Frontal cortex (tissue), 4 donors: Measurements from ENCODE around the gene TBX2. TPM values are rescaled to one million over a fixed set of nuclear protein-coding genes. Genes with fewer than 3 reads are reported as not detected.

Experiments
- DNase-seq, 2 donors: peaks; one replicate each; pipeline ENCODE4 v3.0.0; 2012; ENCODE audit warnings: low spot score in 2 of 2
- FAIRE-seq: peaks from 2 replicates; lab custom pipeline; 2012; peaks lifted over from hg19 to GRCh38; lab: Jason Lieb, UNC
- total RNA-seq: library from RNA; depleted of rRNA; stranded (reverse); fragments of >200 nt; gene quantifications from one replicate; pipeline ENCODE4 v1.2.3, GENCODE V29; 2014
- donor health status: control.
- donor health status: control.
- donor health status: control.

Gene TBX2
- total RNA-seq, 1 donor from 2014 or later, result 1.2 TPM

DNA sequence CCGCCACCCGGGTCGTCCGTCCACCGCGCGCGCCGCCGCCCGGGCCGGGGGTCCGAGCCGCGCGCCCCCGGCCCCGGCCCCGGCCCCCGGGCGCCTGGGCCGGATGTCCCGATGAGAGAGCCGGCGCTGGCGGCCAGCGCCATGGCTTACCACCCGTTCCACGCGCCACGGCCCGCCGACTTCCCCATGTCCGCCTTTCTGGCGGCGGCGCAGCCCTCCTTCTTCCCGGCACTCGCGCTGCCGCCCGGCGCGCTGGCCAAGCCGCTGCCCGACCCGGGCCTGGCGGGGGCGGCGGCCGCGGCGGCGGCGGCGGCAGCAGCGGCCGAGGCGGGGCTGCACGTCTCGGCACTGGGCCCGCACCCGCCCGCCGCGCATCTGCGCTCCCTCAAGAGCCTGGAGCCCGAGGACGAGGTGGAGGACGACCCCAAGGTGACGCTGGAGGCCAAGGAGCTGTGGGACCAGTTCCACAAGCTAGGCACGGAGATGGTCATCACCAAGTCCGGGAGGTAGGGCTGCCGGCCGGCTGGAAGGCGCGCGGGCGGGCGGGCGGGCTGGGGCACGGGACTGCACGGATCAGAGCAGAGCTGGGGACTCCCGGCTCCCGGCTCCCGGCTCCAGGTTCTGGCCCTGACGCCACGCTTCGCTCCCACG, 548 bp downstream of the TBX2 start:
- peak in 1 of 2 donors; percentile 70 for DNase-seq
- FAIRE-seq, result no peak

DNA sequence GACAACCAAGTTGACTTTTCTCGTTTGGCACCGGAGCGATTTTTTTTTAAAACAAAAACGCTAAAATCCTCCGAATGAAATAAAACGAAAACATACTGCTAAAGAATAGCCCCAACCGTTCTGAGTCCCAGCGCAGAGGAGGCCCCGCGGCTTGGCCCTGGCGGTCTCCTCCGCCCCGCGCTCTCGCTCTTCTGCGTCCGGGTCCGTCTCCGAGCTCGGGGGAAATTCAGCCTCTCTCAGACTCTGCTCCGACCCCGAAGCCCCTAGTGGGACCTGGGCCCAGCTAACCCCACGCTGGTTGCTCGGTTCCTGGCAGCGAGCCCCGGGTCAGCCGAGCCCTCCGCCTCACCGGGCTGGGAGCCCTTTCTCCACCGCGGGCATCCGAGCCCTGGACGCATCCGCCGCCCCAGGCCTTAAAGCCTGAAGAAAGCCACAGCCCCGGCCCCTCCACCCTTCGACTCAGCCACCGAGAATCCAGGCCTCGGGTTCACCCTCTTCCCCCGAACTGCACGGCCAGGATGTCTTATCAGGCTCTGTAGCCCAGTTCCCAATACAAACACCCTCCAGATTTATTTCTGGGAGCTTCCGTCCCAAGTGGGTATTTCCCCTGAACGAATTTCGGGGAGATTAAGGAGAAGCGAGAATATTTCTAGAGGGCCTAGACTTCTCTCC, 1.2 kb downstream of the TBX2 start:
- DNase-seq, result peak in 1 of 2 donors; percentile 42
- FAIRE-seq, result no peak

DNA sequence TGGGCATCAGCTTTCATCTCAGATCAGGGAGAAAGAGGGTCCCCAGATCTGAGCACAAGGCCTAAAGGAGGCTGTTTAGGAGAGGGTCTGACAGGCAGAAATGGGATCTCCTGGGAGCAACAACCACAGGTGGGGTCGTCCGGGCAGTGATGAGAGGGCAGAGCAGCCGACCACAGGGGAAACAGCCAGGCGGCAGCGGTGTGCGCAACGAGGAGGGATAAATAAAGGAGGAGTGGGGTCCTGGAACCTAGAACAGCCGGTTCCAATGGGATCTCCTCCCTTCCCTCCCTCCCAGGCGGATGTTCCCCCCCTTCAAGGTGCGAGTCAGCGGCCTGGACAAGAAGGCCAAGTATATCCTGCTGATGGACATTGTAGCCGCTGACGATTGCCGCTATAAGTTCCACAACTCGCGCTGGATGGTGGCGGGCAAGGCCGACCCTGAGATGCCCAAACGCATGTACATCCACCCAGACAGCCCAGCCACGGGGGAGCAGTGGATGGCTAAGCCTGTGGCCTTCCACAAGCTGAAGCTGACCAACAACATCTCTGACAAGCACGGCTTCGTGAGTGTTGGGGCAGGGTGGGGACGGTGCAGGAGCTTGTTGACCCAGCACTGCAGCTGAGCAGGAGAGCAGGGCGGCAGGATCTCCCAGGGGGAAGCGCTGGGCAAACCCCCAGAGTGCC, 1.9 kb downstream of the TBX2 start:
- no peak for FAIRE-seq
- peak in 1 of 2 donors; percentile 41 for DNase-seq

DNA sequence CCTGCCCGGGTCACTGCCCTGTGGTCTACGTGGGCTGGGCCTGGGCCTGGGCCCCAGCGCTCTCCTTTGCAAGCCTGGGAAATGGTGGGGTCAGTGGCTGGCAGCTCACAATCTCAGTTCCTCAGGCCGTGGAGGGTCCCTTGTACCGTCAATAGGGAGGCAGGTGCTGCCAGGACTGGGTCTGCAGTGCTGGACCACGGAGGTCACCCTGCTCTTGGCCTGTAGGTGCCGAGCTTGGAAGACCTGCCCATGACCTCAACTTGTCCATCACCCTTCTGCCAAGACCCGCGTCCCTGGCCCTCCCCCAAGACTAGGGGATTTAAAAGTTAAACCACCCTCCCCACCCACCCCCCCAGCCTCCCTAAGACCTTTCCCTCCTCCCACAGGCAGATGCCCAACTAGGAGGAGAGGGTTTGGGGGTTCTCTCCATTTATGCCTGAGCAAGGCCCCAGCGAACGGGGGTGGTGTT, 2.5 kb downstream of the TBX2 start:
- no peak for FAIRE-seq
- no peak for DNase-seq

DNA sequence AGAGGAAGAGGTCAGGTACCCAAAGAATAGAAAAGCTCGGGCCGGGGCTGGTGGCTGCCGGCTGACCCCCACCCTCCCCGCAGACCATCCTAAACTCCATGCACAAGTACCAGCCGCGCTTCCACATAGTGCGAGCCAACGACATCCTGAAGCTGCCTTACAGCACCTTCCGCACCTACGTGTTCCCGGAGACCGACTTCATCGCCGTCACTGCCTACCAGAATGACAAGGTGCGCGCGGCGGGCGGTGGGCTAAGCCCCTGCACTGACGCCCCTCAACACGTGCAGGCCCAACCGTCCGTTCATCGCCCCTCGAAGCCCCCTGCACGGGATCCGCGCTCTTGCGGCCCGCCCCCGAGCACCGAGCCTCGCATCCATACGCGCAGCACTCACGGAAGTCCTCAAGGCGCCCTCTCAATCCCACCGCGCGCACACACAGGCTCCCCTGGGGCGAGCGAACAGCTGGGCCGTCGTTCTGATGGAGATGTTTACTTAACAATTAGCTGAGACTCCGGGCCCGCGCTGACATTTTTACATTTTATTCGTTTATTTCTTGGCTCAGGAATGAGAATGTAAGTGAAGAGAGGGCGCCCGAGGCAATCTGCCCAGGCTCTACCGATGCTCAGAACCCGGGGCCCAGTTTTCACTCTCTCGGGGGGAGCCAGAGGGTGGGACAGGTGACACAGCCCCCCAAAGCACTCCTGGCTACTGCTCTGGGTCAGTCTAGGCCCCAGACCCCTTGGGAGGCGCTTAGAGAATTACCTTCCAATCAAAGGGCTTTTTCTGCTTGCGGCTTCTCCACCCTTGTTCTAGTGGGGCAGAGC, 3.5 kb downstream of the TBX2 start:
- DNase-seq, result peak in 1 of 2 donors; percentile 39
- no peak for FAIRE-seq

DNA sequence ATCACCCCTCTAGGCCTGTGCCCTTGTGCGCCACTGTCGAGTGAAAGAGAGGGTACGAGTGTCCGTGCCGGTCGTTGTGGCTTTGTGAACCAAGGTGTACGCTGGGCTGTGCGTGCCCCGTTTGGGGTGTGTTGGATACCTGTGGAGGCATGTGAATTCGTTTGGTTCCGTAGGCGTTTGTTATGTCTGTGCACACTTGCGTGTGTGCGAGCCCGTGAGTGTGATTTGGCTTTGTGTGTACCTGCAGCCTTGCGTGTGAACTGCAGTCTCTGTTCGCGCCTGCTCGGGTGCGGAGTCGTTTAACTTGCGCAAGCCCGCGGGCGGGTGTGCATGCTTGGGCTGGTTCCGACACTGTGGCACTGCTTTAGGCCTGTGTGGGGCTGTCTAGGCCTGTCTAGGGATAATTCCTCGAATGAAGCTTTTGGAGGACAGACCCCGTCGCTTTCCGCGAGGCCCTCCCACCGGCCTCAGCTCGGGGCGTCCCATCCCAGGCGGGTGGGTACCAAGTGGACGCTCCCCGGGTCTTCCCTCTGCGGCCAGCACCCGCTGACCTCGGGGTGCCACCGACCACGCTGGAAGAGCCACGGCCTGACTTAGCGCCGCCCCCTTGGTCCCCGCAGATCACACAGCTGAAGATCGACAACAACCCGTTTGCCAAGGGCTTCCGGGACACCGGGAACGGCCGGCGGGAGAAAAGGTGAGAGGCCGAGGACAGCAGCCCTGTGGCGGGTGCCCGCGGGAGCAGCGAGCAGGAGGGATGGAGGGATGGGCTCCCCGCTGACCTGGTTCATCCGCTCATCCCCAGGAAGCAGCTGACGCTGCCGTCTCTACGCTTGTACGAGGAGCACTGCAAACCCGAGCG, 4.4 kb downstream of the TBX2 start:
- FAIRE-seq, result no peak

DNA sequence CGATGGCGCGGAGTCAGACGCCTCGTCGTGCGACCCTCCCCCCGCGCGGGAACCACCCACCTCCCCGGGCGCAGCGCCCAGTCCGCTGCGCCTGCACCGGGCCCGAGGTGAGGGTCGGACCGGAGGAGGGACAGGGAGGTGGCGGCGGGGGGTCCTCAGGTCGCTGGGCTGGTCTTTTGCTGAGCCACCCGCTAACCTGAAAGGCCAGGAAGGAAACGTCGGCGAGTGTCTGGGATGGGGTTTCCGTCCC, 4.9 kb downstream of the TBX2 start:
- FAIRE-seq, result no peak
- DNase-seq, result peak in 1 of 2 donors; percentile 54

More for the DNA sequence above, 4.4 kb downstream of the TBX2 start:
- peak in 1 of 2 donors; percentile 38 for DNase-seq

DNA sequence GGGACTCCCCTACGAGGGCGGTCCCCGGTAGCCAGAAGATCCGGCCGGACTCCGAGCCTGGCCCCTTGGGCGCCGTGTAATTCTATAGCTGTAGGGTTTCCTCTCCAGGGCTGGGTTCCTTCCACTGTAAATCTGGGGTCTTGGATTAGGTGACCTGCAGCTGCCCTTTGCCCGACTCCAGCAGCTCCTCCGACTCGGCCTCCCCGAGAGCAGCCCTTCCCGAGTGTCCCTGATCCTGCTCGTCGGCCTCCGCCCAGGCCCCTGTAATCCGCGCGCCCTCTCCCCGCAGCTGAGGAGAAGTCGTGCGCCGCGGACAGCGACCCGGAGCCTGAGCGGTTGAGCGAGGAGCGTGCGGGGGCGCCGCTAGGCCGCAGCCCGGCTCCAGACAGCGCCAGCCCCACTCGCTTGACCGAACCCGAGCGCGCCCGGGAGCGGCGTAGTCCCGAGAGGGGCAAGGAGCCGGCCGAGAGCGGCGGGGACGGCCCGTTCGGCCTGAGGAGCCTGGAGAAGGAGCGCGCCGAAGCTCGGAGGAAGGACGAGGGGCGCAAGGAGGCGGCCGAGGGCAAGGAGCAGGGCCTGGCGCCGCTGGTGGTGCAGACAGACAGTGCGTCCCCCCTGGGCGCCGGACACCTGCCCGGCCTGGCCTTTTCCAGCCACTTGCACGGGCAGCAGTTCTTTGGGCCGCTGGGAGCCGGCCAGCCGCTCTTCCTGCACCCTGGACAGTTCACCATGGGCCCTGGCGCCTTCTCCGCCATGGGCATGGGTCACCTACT, 5.5 kb downstream of the TBX2 start:
- no peak for FAIRE-seq

DNA sequence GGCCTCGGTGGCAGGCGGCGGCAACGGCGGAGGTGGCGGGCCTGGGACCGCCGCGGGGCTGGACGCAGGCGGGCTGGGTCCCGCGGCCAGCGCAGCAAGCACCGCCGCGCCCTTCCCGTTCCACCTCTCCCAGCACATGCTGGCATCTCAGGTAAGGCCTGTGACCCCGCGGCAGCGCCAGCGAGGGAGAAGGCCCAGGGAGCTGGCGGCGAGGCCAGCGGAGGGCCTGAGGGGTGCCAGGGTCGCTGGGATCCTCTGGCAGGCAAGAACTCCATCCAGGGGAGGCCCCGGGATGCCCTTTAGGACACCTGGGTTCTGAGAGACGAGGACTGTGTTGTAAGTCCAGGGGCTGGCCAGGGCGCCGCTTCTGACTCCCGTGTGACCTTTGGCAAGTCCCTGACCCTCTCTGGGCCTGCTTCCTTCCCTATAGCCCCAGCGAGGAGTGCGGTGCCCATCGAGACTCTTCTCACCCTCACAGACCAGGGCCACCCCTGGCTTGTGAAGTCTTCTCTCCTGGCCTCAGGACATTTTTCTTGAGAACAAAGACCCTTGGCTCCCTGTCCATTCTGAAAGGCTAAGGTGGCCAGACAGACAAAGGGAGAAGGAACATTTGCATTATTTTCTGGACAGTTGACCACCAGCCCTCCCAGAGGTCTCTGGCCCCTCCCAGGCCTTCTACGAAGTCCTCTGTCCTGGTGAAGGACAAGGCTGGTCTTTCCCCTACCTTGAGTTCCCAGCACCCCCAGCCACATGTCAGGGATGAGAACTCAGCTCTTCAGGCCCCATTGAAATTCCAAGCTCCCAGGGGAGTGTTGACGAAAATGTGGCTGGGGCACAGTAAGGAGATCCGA, 6.3 kb downstream of the TBX2 start:
- no peak for FAIRE-seq
- DNase-seq, result no peak

More for the DNA sequence above, 5.5 kb downstream of the TBX2 start:
- DNase-seq, result peak in 1 of 2 donors; percentile 42

DNA sequence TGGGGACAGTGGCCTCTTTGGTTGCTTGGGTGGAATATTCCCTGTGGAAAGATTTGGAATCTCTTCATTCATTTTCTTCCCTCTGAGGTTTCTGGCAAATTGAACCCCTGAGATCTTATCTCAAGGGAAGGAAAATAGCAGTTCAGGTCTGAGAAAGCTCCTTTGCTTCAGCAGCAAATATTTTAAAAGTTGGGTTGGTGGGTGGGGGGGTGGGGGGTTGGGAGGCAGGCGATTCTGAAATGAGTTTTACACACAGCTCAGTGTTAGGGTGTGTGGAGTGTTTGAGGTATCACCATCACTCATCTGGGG, 6.8 kb downstream of the TBX2 start:
- FAIRE-seq (no peak), DNase-seq (no peak)

DNA sequence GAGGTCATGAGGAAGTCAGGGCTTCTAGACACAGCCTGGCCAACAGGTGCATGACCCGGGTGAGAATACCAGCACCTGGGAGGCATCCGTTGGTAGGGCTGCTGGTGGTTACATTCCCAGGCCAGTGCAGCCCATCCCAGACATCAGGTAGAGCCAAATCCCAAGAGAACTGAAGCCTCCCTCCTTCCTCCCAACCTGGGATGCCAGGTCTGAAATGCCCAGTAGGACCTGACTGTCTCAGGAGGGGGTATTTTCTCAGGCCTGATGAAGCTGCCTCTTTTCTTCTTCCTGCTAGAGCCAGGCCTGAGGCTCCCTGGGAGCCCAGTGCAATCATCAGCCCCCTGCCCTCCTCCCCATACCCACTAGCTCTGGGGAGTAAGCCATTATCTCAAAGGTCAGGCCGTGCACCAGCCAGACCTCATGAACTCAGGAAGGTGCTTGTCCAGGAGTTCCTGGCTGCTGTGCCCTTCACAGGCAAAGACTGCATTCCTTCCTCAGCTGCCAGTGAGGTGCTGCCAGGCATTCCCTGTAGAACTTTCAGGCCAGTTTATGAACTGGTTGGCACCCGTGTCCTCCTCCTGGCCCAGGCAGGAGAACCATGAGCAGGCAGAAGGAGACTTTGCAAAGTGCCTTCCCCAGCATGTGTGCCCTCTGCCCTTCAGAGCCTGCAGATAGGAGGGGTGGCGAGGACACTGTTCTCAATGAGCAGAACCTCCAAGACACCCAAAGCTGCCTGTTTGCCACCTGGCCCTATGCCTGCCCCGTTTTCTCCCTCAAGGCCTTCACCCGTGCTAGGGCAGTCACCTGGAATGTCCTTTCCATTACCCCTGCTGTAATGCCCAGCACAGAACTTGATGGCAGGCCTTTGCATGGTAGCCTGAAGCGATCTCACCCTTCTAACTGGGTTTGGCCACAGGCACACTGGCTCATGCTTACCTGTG, 7.6 kb downstream of the TBX2 start:
- no peak for FAIRE-seq
- DNase-seq, result no peak

DNA sequence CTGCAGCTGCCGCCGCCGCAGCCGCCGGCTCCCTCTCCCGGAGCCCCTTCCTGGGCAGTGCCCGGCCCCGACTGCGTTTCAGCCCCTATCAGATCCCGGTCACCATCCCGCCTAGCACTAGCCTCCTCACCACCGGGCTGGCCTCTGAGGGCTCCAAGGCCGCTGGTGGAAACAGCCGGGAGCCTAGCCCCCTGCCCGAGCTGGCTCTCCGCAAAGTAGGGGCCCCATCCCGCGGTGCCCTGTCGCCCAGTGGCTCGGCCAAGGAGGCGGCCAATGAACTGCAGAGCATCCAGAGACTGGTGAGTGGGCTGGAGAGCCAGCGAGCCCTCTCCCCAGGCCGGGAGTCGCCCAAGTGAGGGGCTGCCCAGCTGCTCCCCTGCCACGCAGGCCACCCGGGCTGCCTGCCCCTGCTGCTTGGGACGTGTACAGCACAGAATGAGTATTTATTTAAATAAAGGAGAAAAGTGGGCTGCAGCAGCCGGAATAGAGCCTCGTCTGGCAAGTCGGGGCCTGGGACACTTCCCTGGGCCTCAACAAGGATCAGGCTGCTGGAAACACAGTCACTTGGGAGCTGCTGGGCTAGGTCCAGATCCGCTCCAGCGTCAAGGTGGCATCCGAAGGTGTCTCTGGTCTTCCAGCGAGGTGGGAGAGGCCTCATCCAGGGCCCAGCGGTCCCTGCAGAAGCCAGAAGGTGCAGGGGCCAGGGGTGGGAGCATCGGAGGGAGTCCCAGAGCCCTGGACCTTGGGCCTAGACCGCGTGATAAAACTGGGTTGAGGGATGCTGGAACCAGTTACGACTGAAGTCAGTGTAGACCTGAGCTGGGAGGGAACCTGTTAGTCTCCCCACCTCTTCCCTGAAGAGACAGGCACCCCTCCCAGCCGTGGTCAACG, 8.8 kb downstream of the TBX2 start:
- DNase-seq (peak; percentile 22 to 42), FAIRE-seq (no peak)

DNA sequence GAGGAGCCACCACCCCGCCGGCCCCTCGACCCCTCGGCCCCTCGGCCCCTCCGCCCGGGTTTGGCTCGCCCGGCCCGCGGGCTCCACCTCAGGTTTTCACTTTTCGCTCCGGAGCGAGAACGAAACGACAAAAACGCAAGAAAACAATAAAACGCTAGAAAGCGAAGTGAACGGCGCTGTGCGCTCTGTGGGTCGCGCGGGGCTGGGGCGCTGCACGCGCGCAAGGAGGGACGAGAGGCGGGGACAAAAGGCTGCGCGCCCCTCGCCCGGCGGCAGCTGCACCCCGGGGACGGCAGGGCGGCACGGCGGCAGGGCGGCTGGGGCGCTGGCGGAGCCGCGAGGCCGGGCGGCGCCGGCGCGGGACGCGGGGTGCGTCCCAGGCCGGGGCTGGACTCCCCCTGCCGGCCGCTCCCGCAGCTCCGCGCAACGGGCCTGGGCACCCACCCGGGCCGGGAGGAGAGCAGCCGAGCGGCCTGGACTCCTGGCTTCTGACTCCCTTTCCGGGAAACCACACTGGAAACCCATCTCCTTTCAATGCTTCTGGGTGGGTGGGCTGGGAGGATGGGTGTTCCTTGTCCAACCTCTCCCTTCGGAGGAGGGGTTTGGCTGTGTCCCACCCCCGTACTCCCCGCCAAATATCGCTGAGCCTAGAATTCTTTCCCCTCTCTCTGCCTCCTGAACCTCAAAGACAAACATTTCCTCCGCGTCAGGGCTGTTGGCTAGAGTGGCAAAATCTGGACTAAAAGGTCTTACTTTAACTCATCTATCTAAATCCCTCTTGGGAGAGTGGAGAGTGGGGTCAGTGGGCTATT, 9.9 kb downstream of the TBX2 start:
- peak; percentile 75 to 79 for DNase-seq
- no peak for FAIRE-seq

DNA sequence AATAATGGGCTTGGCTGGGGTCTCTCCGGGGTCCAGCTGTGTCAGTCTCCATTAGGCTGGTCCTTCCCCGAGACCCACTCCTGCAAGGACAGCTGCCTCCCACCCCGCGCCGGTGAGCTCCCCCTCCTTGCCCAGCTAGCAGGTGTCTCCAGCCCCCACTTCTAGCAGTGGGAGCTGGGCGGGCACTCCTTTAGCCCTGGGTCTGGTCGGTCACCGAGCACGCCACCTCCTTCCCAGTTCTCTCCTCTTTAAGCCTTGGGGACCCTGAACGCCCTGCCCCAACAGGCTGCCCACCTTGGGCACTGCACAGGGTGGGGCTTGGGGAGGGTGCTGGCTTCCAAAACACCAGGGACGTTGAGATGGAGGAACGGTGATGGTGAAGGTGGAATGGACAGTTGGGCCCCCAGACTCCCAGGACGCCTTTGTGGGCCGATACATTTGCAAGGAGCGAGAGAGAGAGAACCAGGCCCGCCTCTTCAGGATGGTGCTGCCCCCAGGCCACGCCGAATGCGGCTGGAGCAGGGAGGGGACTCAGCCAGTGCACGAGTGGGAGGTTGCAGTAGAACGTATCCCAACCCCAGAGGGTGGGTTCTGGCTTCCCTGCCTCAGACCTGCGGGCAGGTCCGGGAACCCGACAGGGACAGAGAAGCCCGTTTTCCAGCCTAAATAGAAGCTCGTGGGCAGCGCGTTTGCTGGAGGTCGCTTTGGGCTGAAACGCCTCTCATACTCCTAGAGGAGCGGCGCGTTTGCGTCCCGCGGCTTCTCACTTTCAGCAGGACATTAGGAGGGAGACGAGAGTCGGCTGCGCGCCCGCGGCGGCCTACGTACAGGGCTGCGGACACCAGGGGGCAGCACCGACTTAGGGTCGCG, 10.7 kb downstream of the TBX2 start:
- no peak for FAIRE-seq
- DNase-seq, result peak; percentile 78 to 82
